Activated T-cell treated with anti-CD3 and anti-CD28 coated beads for 48 hours (primary cell): Measurements from ENCODE around the gene TBATA.

Experiments used
- DNase-seq: peaks from one replicate; pipeline ENCODE4 v3.0.0-alpha.2; 2020; ENCODE audit warnings: low read depth

TBATA gene

GRCh38 chr10:70807556-70807955 lies 22.4 kb upstream of the TBATA start:
- DNase-seq: no peak

GRCh38 chr10:70806841-70807240 lies 21.7 kb upstream of the TBATA start:
- DNase-seq: no peak

- no peak for DNase-seq
Observed at GRCh38 chr10:70805619-70806215, 20.5 kb upstream of the TBATA start.

GRCh38 chr10:70804421-70804808 lies 19.2 kb upstream of the TBATA start:
- no peak for DNase-seq

GRCh38 chr10:70803775-70804420 lies 18.7 kb upstream of the TBATA start:
- no peak for DNase-seq

GRCh38 chr10:70801854-70802253 lies 16.7 kb upstream of the TBATA start:
- no peak for DNase-seq

GRCh38 chr10:70799124-70799523 lies 13.9 kb upstream of the TBATA start:
- no peak for DNase-seq

- DNase-seq: no peak
Observed at GRCh38 chr10:70797840-70798239, 12.7 kb upstream of the TBATA start.

- DNase-seq: no peak
Observed at GRCh38 chr10:70795613-70796012, 10.4 kb upstream of the TBATA start.

- no peak for DNase-seq
Observed at GRCh38 chr10:70791386-70792039, 6.3 kb upstream of the TBATA start.

GRCh38 chr10:70786799-70787415 lies 1.7 kb upstream of the TBATA start:
- DNase-seq: peak; percentile 9

- no peak for DNase-seq
Observed at GRCh38 chr10:70784471-70784870, 706 bp downstream of the TBATA start.

- DNase-seq: no peak
Observed at GRCh38 chr10:70784016-70784415, 1.2 kb downstream of the TBATA start.

GRCh38 chr10:70782746-70783680 lies 2.2 kb downstream of the TBATA start:
- DNase-seq: no peak

GRCh38 chr10:70782086-70782745 lies 3.0 kb downstream of the TBATA start:
- no peak for DNase-seq

- no peak for DNase-seq
Observed at GRCh38 chr10:70781461-70782051, 3.6 kb downstream of the TBATA start.

GRCh38 chr10:70780772-70781171 lies 4.4 kb downstream of the TBATA start:
- no peak for DNase-seq

GRCh38 chr10:70780370-70780760 lies 4.8 kb downstream of the TBATA start:
- no peak for DNase-seq

GRCh38 chr10:70779511-70780369 lies 5.4 kb downstream of the TBATA start:
- no peak for DNase-seq

GRCh38 chr10:70779088-70779487 lies 6.1 kb downstream of the TBATA start:
- no peak for DNase-seq
